Activated CD4-positive, alpha-beta T cell treated with anti-CD3 and anti-CD28 coated beads for 24 hours (primary cell): ENCODE data around the gene C3orf20.

Experiments
- DNase-seq, 2 donors: peaks; one replicate each; pipeline ENCODE4 v3.0.0-alpha.2; 2020; ENCODE audit warnings: low read depth in 2 of 2

C3orf20 gene

GRCh38 chr3:14775011-14775410 lies 100.1 kb downstream of the C3orf20 start:
- no peak for DNase-seq

GRCh38 chr3:14775563-14775962 lies 100.6 kb downstream of the C3orf20 start:
- DNase-seq: no peak

GRCh38 chr3:14779069-14779685 lies 104.2 kb downstream of the C3orf20 start:
- no peak for DNase-seq

DNA sequence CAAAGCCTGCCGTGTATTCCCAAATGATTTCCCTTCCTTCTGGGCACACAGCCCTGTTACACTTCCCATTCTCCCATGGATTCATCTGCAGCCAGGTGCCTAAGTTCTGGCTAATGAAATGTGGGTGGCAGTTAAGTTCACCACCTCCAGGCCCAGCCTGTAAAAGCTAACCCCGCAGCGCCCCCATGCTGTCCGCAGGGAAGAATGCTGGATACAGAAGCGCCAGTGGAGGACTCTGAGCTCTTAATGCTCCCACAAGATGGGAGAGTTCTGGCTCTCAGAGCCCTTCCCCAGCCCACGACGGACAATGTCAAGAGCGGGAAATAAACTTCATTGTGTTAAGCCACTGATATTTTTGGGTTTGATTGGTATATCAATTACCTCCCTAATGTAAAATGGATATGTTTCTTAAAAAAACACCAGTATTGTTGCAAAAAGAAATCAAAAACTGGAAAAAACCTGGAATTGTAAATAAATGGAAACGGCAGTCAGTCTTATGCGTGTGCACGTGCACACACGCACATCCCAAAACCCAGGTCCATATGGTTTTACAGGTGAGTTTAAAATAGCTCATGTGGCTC lies 106.1 kb downstream of the C3orf20 start:
- DNase-seq: peak in 1 of 2 donors; percentile 15

- DNase-seq: no peak
Measured at GRCh38 chr3:14783480-14784086, 108.6 kb downstream of the C3orf20 start.

- DNase-seq: no peak
Measured at GRCh38 chr3:14784087-14784681, 109.2 kb downstream of the C3orf20 start.

DNA sequence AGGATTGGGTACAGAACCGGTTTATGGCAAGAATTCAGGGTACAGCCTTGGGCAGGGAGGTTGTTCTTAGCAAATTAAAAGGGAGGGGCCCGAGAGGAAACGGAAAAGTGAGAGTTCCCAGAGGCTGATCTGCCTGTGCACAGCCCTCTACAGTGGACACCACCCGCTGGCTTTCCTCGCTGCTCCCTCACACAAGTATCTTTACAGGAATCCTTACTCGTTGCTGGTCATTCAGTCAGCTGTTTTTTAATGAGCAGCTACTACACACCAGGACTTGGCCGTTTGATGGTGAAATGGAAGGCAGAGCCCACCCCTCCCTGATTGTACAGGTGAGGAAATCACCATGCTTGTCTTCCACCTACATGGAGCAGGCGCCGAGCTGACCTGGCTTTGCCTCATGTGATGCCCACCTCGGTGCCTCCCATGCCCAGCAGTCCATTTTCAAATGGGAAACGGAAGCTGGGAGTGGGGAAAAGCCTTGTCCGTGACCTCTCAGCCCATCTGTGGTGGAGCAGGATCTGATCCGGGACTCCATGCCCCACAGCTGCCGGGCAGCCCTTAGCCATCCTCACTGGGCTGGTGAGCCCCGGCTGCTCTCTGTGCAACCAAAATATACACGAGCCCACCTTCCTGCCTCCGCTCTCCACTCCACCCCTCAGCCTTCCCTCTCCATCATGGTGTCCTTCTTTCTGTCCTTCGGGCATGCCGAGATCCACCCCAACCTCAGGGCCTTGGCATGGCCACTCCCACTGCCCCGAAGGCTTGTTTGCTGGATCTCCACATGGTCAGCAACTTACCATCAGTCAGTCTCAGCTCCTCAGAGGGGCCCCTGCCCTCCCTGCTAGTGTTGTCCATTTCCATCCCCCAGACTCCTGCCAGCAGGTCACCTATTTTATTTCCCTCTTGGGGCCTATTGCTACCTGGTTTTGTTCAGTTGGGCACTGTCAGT lies 110.5 kb downstream of the C3orf20 start:
- DNase-seq: no peak

- DNase-seq: no peak
Measured at GRCh38 chr3:14786369-14786768, 111.4 kb downstream of the C3orf20 start.

GRCh38 chr3:14787630-14788029 lies 112.7 kb downstream of the C3orf20 start:
- DNase-seq: no peak

GRCh38 chr3:14788644-14789043 lies 113.7 kb downstream of the C3orf20 start:
- DNase-seq: no peak

- DNase-seq: no peak
Measured at GRCh38 chr3:14789221-14789620, 114.3 kb downstream of the C3orf20 start.

DNA sequence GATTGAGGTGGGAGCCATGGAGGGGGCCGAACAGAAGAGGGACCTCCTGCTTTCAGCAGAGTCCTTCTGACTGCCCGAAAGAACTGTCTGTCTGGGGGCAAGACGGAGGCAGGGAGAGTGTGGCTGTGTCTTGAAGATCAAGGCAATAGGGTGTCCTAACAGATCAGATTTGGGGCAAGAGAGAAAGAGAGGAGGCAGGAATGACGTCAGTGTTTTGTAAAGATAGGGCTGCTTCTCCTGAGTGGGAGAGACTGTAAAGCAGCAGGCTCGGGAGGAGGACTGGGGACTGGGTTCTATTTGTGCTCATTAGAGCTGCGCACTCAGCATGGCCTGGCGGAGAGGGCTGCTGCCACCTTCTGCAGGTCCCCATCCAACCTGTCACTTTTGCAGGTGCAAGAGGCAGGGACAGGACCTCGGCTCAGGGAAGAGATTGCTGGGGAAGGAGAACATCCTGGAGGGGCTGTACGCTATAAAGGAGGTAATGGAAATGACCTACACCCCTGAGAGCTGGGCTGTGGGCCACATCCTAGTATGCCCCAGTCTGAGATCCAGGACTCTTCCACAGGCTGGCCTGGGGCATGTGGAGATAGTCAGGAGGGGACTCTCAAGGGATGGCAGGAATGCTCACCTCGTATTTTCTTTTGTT lies 114.8 kb downstream of the C3orf20 start:
- DNase-seq: no peak

DNA sequence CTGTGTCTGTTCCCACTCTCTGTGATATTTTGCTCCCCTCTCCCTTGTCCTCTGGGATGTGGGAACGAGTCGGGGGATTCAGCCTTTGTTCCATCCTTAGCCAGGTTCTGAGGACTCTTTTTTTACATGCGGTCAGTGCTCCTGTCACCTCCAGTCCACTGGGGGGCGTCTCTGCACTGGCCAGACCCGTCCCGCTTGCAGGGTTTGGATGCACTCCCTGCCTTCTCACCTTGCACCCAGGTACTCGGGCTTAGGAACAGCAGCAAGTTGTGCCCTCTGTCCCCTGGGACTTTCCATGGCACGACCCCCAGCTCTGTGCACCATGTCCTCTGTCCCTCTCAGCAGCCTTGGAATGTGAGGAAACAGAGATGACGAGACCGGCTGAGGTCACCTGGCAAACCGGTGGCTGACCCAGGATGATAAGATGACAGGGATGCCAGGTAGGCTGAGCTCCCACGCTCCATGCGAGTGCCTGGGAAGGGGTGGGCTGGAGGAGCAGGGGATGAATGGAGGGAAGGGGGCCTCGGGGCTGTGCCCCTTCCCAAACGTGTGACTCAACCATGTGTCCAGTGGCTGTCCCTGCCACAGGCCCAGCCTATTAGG lies 116.5 kb downstream of the C3orf20 start:
- peak; percentile 6 to 45 for DNase-seq

GRCh38 chr3:14792691-14793121 lies 117.8 kb downstream of the C3orf20 start:
- no peak for DNase-seq

- no peak for DNase-seq
Measured at GRCh38 chr3:14793126-14793857, 118.4 kb downstream of the C3orf20 start.

DNA sequence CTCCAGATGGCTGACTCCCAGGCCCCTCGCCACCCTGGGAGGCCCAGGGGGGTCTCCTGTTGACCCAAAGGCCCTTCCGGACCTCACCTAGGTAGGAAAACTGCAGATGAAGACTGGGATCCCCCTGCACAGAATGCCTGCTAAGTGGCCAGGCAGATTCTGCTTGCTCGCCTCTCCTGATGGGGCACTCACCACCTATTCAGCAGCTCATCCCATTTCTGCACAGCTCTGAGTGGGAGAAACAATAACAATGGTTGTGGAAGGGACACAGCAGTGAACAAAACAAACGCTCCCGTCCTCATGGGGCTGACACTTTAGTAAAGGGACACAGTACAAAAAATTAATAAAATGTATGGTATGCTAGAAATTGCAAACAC lies 118.9 kb downstream of the C3orf20 start:
- no peak for DNase-seq

- no peak for DNase-seq
Measured at GRCh38 chr3:14794435-14794834, 119.5 kb downstream of the C3orf20 start.

DNA sequence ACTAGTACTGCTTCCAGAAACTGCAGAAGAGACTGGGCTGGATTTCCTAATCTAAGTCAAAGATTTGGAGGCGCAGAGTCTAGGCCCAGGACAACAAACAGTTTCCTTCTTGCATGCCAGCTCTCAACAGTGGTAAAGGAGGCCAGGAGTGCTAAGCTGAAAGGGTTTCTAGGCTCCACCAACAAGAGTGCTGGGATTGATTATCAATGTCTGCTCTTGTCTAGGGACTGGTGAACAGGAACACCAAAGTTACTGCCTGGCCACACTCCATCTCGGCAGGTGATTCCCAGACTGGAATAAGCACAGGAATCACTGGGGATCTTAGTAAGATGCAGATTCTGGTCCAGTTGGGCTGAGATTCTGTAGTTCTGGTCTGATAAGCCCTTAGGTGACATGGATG lies 121.1 kb downstream of the C3orf20 start:
- no peak for DNase-seq

GRCh38 chr3:14796403-14797077 lies 121.6 kb downstream of the C3orf20 start:
- DNase-seq: no peak

GRCh38 chr3:14797731-14798130 lies 122.8 kb downstream of the C3orf20 start:
- DNase-seq: no peak
